Measurements from ENCODE around the gene DLG5. TPM values are rescaled to one million over a fixed set of nuclear protein-coding genes. Genes with fewer than 3 reads are reported as not detected.

Gene DLG5
- total and polyA plus RNA-seq, 8 donors: 11.3 to 19.4 (median 13.5) TPM

DNA sequence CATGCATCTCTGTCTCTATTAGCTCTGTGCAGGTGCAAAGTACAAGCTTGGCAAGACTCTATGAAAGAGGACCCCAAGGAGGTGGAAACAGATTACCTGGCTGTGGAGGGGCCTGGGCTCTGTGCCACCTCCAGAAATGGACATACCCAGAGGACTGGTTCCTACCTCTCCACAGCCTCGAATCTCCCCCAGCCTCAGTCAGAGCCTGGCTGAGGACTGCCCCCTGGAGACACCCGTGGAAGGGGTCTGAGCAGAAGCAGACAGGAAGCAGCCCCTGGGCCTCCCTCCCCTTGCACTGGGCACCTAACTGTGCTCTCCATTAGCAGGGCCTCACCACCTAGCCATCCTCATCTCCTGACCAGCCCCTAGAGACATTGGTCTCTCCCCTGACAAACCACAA lies 92.0 kb downstream of the DLG5 start:
- ATAC-seq (no peak), FAIRE-seq (no peak), DNase-seq (no peak)
- H3K9me3 ChIP-seq: no peaks in the 10 kb centered on the region
- H3K4me3 ChIP-seq: no peak overlapping the region
- intact Hi-C loops (cut with DNase I): no loop called here
- H3K36me3 ChIP-seq: peaks cover 0 to 32% (median 5%) of the 10 kb centered on the region in 3 donors
- TF ChIP-seq, protein P1, sequence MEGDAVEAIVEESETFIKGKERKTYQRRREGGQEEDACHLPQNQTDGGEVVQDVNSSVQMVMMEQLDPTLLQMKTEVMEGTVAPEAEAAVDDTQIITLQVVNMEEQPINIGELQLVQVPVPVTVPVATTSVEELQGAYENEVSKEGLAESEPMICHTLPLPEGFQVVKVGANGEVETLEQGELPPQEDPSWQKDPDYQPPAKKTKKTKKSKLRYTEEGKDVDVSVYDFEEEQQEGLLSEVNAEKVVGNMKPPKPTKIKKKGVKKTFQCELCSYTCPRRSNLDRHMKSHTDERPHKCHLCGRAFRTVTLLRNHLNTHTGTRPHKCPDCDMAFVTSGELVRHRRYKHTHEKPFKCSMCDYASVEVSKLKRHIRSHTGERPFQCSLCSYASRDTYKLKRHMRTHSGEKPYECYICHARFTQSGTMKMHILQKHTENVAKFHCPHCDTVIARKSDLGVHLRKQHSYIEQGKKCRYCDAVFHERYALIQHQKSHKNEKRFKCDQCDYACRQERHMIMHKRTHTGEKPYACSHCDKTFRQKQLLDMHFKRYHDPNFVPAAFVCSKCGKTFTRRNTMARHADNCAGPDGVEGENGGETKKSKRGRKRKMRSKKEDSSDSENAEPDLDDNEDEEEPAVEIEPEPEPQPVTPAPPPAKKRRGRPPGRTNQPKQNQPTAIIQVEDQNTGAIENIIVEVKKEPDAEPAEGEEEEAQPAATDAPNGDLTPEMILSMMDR (IDR thresholded peaks at IDR 0.05): no peak
- 82 to 93% methylated on average over 2 of the region's 2 CpGs for WGBS, 2 donors
- H3K27ac ChIP-seq: no peak overlapping the region
- H3K27me3 ChIP-seq: no peaks in the 10 kb centered on the region
- no peaks in the 10 kb centered on the region for H3K4me1 ChIP-seq

- Histone ChIP-seq H3K36me3 (peaks cover 0 to 38% (median 5%) of the 10 kb centered on the region in 3 donors), H3K4me1 (no peaks in the 10 kb centered on the region), H3K27me3 (no peaks in the 10 kb centered on the region), H3K4me3 (no peak overlapping the region), H3K27ac (no peak overlapping the region), H3K9me3 (no peaks in the 10 kb centered on the region)
- intact Hi-C loops (cut with DNase I): no loop called here
- ATAC-seq (no peak), DNase-seq (no peak), FAIRE-seq (no peak)
- TF ChIP-seq, protein P1 (IDR thresholded peaks at IDR 0.05): no peak
- 95 to 96% methylated on average over 15 of the region's 15 CpGs for WGBS, 2 donors
Observed at GRCh38 chr10:77833792-77834191, 92.8 kb downstream of the DLG5 start.

DNA sequence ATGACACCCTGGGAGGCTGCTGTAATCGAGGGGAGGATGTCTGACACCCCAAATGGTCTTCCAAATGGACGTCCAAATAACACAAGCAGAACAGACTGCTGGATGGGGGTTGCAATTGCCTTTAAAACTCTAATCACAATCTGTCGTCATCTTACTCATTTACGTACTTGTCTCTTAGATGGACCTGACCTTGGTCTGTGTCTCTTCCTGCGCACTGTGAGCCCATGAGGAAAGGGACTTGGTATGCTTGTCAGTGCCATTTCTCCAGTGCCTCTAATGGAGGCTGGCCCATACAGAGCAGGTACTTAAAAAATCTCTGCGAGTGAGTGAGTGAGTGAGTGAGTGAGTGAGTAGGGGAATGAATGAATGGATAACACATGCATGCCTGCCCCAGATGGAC lies 93.3 kb downstream of the DLG5 start:
- no peaks in the 10 kb centered on the region for H3K9me3 ChIP-seq
- no peak overlapping the region for H3K27ac ChIP-seq
- H3K4me3 ChIP-seq: no peak overlapping the region
- no peak for DNase-seq
- peaks cover 0 to 38% (median 5%) of the 10 kb centered on the region in 3 donors for H3K36me3 ChIP-seq
- intact Hi-C loops (cut with DNase I): no loop called here
- no peaks in the 10 kb centered on the region for H3K4me1 ChIP-seq
- FAIRE-seq: no peak
- no peaks in the 10 kb centered on the region for H3K27me3 ChIP-seq
- no peak for ATAC-seq
- WGBS, 2 donors: 88 to 93% methylated on average over 6 of the region's 6 CpGs
- TF ChIP-seq, protein P1 (IDR thresholded peaks at IDR 0.05): no peak

DNA sequence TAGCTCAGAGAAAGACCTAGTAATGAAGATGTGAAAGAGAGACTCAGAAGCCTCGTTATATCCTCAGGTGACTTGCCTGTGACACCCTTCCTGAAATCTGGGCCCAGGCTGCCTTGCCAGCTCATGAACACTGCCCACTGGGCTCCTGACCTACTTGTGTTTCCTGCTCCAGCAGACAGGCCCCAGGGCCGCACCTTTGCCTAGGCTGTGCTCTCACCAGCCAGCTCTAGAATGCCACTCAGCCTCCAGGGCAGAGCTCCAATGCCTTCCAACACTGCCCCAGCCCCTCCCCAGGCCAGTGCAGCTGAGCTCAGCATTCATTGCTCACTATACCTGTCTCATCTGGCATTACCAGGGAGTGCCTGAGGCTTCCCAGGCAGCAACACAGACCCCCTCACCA lies 94.3 kb downstream of the DLG5 start:
- intact Hi-C loops (cut with DNase I): no loop called here
- Histone ChIP-seq H3K9me3 (no peaks in the 10 kb centered on the region), H3K4me3 (no peak overlapping the region), H3K36me3 (peaks cover 0 to 38% (median 5%) of the 10 kb centered on the region in 3 donors), H3K27ac (no peak overlapping the region), H3K4me1 (no peaks in the 10 kb centered on the region), H3K27me3 (no peaks in the 10 kb centered on the region)
- TF ChIP-seq, protein P1 (IDR thresholded peaks at IDR 0.05): no peak
- DNase-seq: no peak
- 86 to 93% methylated on average over 2 of the region's 2 CpGs for WGBS, 2 donors
- peak in 2 of 4 donors; percentile 51 to 68 for ATAC-seq
- no peak for FAIRE-seq

GRCh38 chr10:77829356-77829755 lies 97.2 kb downstream of the DLG5 start:
- H3K4me3 ChIP-seq: no peak overlapping the region
- no peak for DNase-seq
- FAIRE-seq: no peak
- H3K36me3 ChIP-seq: peaks cover 0 to 47% (median 5%) of the 10 kb centered on the region in 3 donors
- H3K9me3 ChIP-seq: no peaks in the 10 kb centered on the region
- no peaks in the 10 kb centered on the region for H3K4me1 ChIP-seq
- H3K27ac ChIP-seq: no peak overlapping the region
- WGBS, 2 donors: 88 to 89% methylated on average over 10 of the region's 10 CpGs
- TF ChIP-seq, protein P1 (IDR thresholded peaks at IDR 0.05): no peak
- intact Hi-C loops (cut with DNase I): no loop called here
- no peaks in the 10 kb centered on the region for H3K27me3 ChIP-seq
- no peak for ATAC-seq

All from pancreas (tissue), 10 donors.